HG02938 (cell line): ENCODE data around the gene ILF2.
A peak's percentile ranks its signal among the peaks of the same experiment; 100 is the strongest.
"Not testable (repeated sequence)": the region's sequence is repeated elsewhere in the genome, so short reads cannot be mapped to it uniquely, and the experiment has no call there.

Source experiments
- ATAC-seq: cut with Tn5 transposase; IDR thresholded peaks from one replicate; pipeline ENCODE4 v1.9.1; 2021; ENCODE audit warnings: mild to moderate bottlenecking, moderate library complexity; ENCODE audit not compliant: unreplicated experiment

Gene ILF2

GRCh38 chr1:153679337-153680119 lies 8.7 kb upstream of the ILF2 start:
- no peak for ATAC-seq

DNA sequence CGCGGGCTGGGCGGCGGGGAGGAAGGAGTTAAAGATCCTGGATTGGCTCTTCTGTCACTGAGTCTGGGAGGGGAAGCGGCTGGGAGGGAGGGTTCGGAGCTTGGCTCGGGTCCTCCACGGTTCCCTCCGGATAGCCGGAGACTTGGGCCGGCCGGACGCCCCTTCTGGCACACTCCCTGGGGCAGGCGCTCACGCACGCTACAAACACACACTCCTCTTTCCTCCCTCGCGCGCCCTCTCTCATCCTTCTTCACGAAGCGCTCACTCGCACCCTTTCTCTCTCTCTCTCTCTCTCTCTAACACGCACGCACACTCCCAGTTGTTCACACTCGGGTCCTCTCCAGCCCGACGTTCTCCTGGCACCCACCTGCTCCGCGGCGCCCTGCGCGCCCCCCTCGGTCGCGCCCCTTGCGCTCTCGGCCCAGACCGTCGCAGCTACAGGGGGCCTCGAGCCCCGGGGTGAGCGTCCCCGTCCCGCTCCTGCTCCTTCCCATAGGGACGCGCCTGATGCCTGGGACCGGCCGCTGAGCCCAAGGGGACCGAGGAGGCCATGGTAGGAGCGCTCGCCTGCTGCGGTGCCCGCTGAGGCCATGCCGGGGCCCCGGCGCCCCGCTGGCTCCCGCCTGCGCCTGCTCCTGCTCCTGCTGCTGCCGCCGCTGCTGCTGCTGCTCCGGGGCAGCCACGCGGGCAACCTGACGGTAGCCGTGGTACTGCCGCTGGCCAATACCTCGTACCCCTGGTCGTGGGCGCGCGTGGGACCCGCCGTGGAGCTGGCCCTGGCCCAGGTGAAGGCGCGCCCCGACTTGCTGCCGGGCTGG lies 7.9 kb upstream of the ILF2 start, which contains the start of gene NPR1:
Gene NPR1 (plus strand): TSS at position 170 of the 818 bp plus-strand sequence. CDS start 421 bp downstream, at position 591.
- ATAC-seq = no peak

- no peak for ATAC-seq
Observed at GRCh38 chr1:153677718-153678518, 7.1 kb upstream of the ILF2 start.

DNA sequence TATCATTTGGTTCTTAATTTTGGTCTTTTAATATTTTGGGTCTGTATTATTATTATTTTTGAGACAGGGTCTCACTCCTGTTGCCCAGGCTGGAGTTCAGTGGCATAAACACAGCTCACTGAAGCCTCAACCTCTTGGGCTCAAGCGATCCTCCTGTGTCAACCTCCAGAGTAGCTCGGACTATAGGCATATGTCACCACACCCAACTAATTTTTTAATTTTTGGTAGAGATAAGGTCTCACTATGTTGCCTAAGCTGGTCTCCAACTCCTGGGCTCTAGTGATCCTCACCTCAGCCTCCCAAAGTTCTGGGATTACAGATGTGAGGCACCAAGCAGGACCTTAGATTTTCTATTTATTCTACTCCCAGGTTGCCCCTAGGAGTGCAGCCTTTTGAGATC lies 2.7 kb upstream of the ILF2 start:
- no peak for ATAC-seq

- peak; percentile 6 for ATAC-seq
Observed at GRCh38 chr1:153671628-153672353, 998 bp upstream of the ILF2 start.

DNA sequence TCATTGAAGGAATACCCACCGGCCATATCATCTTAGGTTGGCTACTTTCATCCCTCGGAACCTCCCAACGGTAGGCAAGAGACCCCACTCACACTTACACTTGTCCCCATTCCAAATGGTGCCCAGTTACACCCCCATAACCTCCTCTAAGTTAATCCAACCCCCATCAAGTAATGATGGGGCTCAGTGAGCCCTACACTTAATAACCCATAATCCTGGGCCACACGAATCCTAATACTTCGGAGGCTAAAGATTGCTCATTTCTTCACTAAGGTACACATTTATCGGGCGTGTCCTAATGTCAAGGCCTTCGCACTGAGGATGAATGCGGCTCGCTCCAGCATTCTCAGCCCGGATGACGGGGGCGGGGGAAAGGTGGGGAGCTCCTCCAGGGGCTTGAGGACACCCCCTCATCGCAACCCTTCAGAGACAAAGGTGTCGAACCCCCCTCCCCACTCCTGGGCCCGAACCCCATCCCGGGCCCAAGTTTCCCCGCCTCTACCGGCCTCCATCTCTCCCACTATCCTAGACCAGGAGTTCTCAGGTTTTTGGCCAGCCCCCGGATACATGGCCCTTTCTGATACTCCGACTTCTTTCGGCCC lies 435 bp downstream of the ILF2 start:
- ATAC-seq = peak; percentile 7

GRCh38 chr1:153669606-153670005 lies 1.2 kb downstream of the ILF2 start:
- no peak for ATAC-seq

DNA sequence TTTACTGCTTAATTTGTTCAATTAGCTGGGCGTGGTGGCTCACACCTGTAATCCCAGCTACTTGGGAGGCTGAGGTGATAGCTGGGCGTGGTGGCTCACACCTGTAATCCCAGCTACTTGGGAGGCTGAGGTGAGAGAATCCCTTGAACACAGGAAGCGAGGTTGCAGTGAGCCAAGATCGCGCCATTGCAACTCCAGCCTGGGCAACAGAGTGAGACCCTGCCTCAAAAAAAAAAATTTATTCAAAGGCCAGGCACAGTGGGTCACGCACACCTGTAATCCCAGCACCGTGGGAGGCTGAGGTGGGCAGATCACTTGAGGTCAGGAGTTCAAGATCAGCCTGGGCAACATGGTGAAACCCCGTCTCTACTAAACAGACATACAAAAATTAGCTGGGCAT lies 2.1 kb downstream of the ILF2 start:
- ATAC-seq = not testable (repeated sequence)

DNA sequence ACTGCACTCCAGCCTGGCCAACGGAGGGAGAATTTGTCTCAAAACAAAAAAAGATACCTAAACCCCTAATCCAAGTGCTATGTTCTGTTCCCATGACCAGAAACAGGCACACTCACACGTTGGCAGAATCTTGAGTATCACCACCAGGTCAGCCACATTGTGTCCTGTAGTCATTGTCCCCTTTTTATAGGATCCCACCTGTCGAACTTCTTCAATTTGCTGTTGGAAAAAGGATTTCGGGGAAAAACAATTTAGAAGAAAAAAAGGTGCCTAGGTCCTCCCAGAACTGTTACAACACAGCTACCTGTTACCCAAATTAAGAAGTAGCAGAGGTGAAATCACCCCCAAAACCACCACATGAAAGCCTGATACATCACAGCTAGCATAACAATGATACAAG lies 3.4 kb downstream of the ILF2 start:
- no peak for ATAC-seq

GRCh38 chr1:153663211-153663610 lies 7.6 kb downstream of the ILF2 start:
- no peak for ATAC-seq

GRCh38 chr1:153662269-153662668 lies 8.5 kb downstream of the ILF2 start:
- ATAC-seq = no peak

DNA sequence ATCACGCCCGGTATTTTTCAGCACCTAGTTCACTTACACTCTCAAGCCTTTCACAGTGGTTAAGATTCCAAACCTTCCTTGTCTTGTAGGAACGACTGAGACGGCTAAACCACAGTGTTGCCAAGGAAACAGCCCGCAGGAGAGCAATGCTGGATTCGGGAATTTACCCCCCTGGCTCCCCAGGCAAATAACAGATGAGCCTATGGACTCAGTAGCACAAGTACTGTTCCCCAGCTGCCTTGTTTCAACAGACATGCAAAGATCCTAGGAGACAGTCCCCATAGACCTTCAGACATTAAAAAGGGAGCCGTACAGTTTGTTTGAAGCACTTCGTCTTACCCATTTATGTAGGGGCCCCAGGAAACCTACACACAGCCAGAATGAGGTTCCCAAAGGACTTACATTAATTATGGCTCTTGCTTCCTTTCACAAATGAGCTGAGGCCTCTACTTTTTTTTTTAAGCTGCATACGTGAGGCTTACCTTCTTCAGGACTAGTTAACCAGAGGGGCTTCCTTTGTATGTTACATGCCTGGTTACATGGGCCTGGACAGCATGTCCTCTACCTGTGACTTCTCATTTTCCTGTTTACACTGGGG lies 9.6 kb downstream of the ILF2 start:
- no peak for ATAC-seq

DNA sequence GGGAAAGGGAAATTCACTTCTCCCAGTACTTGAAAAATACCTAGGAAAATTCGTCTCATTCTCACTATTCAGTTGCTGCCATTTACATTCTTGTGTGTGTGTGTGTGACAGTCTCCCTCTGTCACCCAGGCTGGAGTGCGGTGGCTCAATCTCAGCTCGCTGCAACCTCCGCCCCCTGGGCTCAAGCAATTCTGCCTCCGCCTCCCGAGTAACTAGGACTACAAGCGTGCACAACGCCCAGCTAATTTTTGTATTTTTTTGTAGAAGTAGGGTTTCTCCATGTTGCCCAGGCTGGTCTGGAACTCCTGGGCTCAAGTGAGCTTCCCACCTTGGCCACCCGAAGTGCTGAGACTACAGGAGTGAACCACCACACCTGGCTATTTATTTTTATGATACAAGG lies 11.1 kb downstream of the ILF2 start:
- ATAC-seq = no peak

DNA sequence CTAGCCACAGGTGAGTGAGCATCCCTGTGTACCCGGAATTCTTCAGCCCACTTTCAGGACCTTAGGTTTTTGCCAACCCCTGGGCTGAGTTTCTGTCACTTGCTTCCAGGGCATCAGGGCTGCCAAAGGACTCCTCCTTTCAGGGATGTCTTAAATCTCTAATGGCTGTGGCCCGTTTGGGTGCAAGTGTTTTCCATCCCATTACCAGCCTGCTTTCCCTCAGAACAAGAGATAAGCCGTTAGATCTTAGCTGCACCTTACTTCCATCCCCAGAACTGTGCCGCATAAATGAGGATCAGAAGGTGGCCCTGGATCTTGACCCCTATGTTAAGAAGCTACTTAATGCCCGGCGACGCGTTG lies 11.6 kb downstream of the ILF2 start:
- no peak for ATAC-seq

GRCh38 chr1:153658400-153659174 lies 12.2 kb downstream of the ILF2 start, which contains the start of gene SNAPIN:
Gene SNAPIN (plus strand): TSS chr1:153658703. CDS start chr1:153658744, 41 bp downstream.
- ATAC-seq = peak; percentile 92

- no peak for ATAC-seq
Observed at GRCh38 chr1:153655333-153655732, 15.5 kb downstream of the ILF2 start.

- ATAC-seq = no peak
Observed at GRCh38 chr1:153652805-153653500, 17.8 kb downstream of the ILF2 start.

DNA sequence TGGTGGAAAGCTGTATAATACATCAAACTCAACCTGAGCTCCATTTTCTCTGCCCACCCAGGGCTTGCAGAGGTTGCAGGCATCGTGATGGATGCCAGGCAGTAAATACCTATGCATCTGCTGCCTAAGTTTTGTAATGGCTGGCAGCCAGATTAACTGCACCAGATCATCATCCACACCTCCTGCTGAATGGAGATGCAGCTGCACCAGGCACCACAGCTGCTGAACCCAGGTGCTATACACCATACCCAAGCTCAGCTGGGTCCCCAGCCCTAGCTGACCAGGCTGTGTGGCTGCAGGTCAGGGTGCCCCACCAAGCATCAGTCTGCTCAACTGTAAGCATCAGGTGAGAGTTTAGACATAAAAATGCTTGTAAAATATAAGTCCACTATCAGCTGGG lies 19.0 kb downstream of the ILF2 start:
- no peak for ATAC-seq
